Liver (tissue), 3 donors: Measurements from ENCODE around the gene BNC2.

Source experiments
- ATF3 ChIP-seq: IDR thresholded peaks from 2 replicates; pipeline ENCODE4 v1.6.1; 2016; ENCODE audit warnings: antibody characterized with exemption
- CTCF ChIP-seq: fragments of 150-350 bp; IDR thresholded peaks from 2 replicates; pipeline ENCODE4 v1.5.1; 2017; ENCODE audit warnings: improper control_type of control experiment, low read depth, low read length; ENCODE audit not compliant: missing input control
- EGR1 ChIP-seq, 2 donors: IDR thresholded peaks; 2 replicates each; pipeline ENCODE4 v1.6.1; 2016 to 2018; ENCODE audit warnings: antibody characterized with exemption in 2 of 2, low read depth in 2 of 2
- FOXA1 ChIP-seq: IDR thresholded peaks from 2 replicates; pipeline ENCODE4 v1.6.1; 2016; ENCODE audit warnings: antibody characterized with exemption
- GABPA ChIP-seq, 2 donors: IDR thresholded peaks in 1 of 2; conservative IDR thresholded peaks in 1 of 2; 2 replicates each; pipeline ENCODE4 v1.6.1; 2016; ENCODE audit warnings: antibody characterized with exemption in 2 of 2, mild to moderate bottlenecking in 1 of 2, moderate library complexity in 1 of 2
- HNF4A ChIP-seq, 2 donors: conservative IDR thresholded peaks; 2 replicates each; pipeline ENCODE4 v1.6.1; 2016; ENCODE audit warnings: antibody characterized with exemption in 2 of 2, mild to moderate bottlenecking in 2 of 2
- JUND ChIP-seq, 2 donors: IDR thresholded peaks; 2 replicates each; pipeline ENCODE4 v1.6.1; 2016; ENCODE audit warnings: antibody characterized with exemption in 2 of 2
- MAX ChIP-seq: IDR thresholded peaks from 2 replicates; pipeline ENCODE4 v1.6.1; 2016; ENCODE audit warnings: antibody characterized with exemption
- RAD21 ChIP-seq, 2 donors: IDR thresholded peaks; 2 replicates each; pipeline ENCODE4 v1.6.1; 2016; ENCODE audit warnings: antibody characterized with exemption in 2 of 2, mild to moderate bottlenecking in 2 of 2
- REST ChIP-seq: IDR thresholded peaks from 2 replicates; pipeline ENCODE4 v1.6.1; 2016; ENCODE audit warnings: antibody characterized with exemption, mild to moderate bottlenecking
- SP1 ChIP-seq: IDR thresholded peaks from 2 replicates; pipeline ENCODE4 v1.6.1; 2018; ENCODE audit warnings: antibody characterized with exemption, mild to moderate bottlenecking
- TAF1 ChIP-seq: conservative IDR thresholded peaks from 2 replicates; pipeline ENCODE4 v1.6.1; 2016; ENCODE audit warnings: antibody characterized with exemption, mild to moderate bottlenecking
- YY1 ChIP-seq: IDR thresholded peaks from 2 replicates; pipeline ENCODE4 v1.6.1; 2016; ENCODE audit warnings: antibody characterized with exemption, mild to moderate bottlenecking
- ZBTB33 ChIP-seq: IDR thresholded peaks from 2 replicates; pipeline ENCODE4 v1.6.1; 2016; ENCODE audit warnings: antibody characterized with exemption
- donor health status: healthy.
- donor health status: healthy.

- TF ChIP-seq REST (no peak), CTCF (no peak), JUND (IDR thresholded peaks at IDR 0.05) (no peak), RAD21 (IDR thresholded peaks at IDR 0.05) (no peak), MAX (no peak), HNF4A (conservative IDR thresholded peaks at IDR 0.05) (no peak), GABPA (IDR thresholded peaks at IDR 0.05 in 1 of 2, conservative IDR thresholded peaks at IDR 0.05 in 1 of 2) (no peak), YY1 (no peak), TAF1 (no peak), FOXA1 (no peak), ZBTB33 (no peak), SP1 (no peak), ATF3 (no peak), EGR1 (IDR thresholded peaks at IDR 0.05; ENCODE audit: low read depth in 2 of 2) (no peak)
These were observed 211.4 kb downstream of the BNC2 start for GRCh38 chr9:16659096-16659495.
